NB4 (cell line): Measurements from ENCODE around the gene TXNIP.
A peak's percentile ranks its signal among the peaks of the same experiment; 100 is the strongest.

ENCODE experiments used
- DNase-seq: peaks from one replicate; pipeline ENCODE4 v3.0.0; 2010; ENCODE audit warnings: low read depth
- H3K4me3 ChIP-seq: one replicate; pipeline ENCODE4 v1.5.1; 2011; ENCODE audit warnings: mild to moderate bottlenecking, low read depth, low read length, moderate library complexity
- CTCF ChIP-seq: IDR thresholded peaks from one replicate; pipeline ENCODE4 v1.5.1; 2012; ENCODE audit warnings: low read depth, low read length
- MAX ChIP-seq: IDR thresholded peaks from 2 replicates; pipeline ENCODE4 v1.6.1; 2011; ENCODE audit warnings: low read depth, low read length
- MYC ChIP-seq: IDR thresholded peaks from 2 replicates; pipeline ENCODE4 v1.6.1; 2011; ENCODE audit warnings: low read depth, low read length
- POLR2A ChIP-seq: IDR thresholded peaks from 2 replicates; pipeline ENCODE4 v1.6.1; 2011; ENCODE audit warnings: mild to moderate bottlenecking; ENCODE audit not compliant: insufficient read length; ENCODE audit errors: extremely low read depth

TXNIP gene

GRCh38 chr1:145978854-145979745 is 17.3 kb downstream of the TXNIP start:
- TF ChIP-seq CTCF (no peak), MAX (peak; percentile 98), MYC (peak; percentile 55), POLR2A (no peak)
- H3K4me3 ChIP-seq = peak overlapping the region; percentile 44
- peak; percentile 99 for DNase-seq

GRCh38 chr1:145978471-145978853 is 17.9 kb downstream of the TXNIP start:
- TF ChIP-seq POLR2A (no peak), MAX (no peak), CTCF (no peak), MYC (no peak)

GRCh38 chr1:145977486-145978470 is 18.6 kb downstream of the TXNIP start:
- DNase-seq = peak; percentile 89
- TF ChIP-seq POLR2A = no peak
- peak; percentile 75 for TF ChIP-seq CTCF
- peak; percentile 71 for TF ChIP-seq MAX
- peak; percentile 50; the same call in 1 of the 2 replicates for TF ChIP-seq MYC
- H3K4me3 ChIP-seq = no peak overlapping the region

More at GRCh38 chr1:145978471-145978853, 17.9 kb downstream of the TXNIP start:
- DNase-seq = no peak
- peak overlapping the region; percentile 44 for H3K4me3 ChIP-seq

GRCh38 chr1:145977016-145977415 is 19.4 kb downstream of the TXNIP start:
- DNase-seq = no peak
- H3K4me3 ChIP-seq = no peak overlapping the region
- TF ChIP-seq POLR2A (no peak), CTCF (no peak), MYC (no peak), MAX (no peak)

- DNase-seq = no peak
- TF ChIP-seq POLR2A (no peak), CTCF (no peak)
- H3K4me3 ChIP-seq = no peak overlapping the region
These were observed 21.2 kb downstream of the TXNIP start for GRCh38 chr1:145975216-145975615.
